Right renal cortex interstitium (tissue), 3 donors: ENCODE data around the gene DLGAP4. TPM values are rescaled to one million over a fixed set of nuclear protein-coding genes. Genes with fewer than 3 reads are reported as not detected.

Source experiments
- DNase-seq, 3 donors: peaks; one replicate each; pipeline ENCODE4 v3.0.0-alpha.2; 2013; ENCODE audit warnings: low read depth in 3 of 3, low spot score in 2 of 3
- polyA plus RNA-seq, 3 donors: library from polyadenylated mRNA; unstranded; fragments of 120-200 nt; gene quantifications; one replicate each; pipeline ENCODE4 v1.2.1, GENCODE V29; 2013; ENCODE audit not compliant: insufficient read length in 3 of 3

Gene DLGAP4
- polyA plus RNA-seq, 3 donors = 42.9 to 49.1 (median 48.1) TPM

DNA sequence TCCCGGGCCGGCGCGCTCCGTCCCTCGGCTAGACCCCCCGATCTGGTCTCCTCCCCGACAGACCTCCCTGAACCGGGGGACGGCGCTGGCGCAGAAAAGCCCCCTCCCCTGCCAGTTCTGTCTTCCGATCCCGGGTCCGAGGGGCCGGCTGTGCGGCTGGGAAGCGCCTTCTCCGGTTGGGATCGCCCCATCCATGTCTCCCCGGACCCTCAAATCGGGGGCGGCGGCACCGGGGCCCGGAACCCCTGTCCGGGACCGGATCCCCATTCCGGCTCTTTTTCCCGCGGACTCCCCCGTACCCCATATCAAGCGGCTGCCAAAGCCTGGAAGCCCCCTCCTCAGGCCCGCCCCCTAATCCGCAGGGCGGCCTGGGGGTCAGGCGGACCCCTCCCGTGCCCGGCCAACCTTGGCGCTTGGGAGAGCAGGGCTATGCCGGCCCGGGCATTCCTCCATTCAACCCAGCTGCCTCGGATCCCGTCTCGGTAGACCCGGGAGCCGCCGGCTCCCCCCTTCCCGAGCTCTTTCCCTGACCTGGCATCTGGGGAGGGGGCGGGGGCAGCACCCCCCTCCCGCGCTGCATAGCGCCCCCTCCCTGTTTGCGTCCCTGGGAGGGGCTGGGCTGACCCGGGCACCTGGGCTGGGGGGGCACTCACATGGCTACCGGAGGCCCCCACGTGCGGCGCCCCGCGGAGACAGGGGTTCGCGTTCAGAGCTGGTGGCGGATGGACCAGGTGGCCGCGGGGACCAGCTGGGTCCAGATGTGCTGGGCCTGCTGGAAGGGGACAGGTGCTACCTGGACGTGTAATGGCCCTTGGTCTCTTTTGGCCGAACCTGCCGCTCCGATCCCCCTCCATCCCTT is 643 bp downstream of the DLGAP4 start:
- no peak for DNase-seq

DNA sequence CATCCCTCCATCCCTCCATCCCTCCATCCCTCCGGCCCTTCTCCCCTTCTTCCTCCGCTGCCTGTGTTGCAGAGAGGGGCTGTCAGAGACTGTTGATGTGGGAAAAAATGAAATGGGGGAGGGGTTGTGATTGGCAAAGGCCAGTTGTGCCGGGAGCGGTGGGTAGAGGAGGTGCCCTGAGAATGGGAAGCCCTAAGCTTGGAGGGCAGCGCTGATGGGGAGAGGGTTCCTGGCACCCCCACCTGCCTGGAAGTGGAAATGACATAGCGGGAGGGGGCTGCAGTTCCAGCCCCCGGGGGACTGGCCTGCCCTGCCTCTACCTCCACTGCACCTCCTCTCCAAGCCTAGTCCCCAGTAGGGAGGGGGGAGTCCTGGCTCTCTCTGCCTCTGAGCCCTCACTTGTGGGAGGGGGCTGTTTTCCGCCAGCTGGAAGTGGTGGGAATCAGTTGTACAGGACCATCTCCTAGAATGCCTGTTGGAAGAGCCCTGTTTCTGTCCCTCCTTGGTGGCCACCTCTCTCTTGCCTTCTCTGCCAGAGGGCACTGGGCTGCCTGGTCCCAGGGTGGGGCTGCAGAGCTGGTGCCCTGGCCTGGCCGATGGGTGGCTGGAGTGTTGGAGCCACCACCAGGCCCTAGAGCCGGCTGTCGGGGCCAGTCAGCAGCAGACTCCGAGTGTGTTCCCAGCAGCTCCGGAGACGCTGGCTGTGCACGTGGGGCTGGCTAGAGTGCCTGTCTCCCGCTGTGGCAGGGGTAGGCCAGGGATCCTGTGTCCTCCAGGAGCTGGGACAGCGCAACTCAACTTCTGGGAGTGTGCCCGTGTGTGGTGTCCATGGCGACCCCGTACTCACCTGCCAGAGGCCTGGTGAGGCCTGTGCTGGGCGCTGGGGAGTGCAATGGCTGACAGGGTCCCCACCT is 1.5 kb downstream of the DLGAP4 start:
- no peak for DNase-seq

DNA sequence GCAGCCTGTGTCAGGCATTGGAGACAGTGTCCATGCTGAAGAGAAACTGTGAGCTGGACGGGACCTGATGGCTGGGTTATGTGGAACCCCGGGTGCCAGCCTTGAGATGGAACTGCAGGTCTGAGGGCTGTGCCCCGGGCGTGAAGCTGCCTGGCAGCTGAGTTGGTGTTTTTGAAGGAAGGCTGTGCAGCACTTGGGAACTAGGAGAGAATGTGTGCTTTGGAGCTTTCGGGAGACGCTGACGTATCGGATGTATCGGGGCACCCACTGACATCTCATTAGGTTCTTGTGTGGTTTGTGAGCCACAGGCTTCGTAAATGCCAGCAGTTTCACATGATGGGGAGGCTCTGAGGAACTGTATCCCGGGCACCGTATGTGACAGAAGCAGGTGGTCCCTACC is 2.2 kb downstream of the DLGAP4 start:
- DNase-seq = no peak

DNA sequence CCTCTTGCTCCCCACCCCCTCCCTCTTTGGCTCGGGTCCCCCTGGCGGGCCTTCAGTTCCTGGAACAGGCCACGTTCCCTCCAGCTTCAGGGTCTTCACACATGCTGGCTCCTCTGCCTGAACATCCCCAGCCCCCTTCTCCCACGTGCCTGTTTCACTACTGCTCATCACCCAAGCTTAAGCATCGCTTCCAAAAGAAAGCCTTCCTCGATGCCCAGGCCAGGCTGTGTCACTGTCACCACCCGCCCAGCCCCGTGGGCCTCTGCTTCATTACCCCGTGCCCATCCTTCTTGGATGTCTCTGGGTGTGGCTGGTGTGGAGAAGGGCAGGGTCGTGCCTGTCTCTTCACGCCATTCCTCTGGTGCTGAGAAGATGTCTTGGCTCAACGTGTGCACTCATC is 2.8 kb downstream of the DLGAP4 start:
- no peak for DNase-seq

DNA sequence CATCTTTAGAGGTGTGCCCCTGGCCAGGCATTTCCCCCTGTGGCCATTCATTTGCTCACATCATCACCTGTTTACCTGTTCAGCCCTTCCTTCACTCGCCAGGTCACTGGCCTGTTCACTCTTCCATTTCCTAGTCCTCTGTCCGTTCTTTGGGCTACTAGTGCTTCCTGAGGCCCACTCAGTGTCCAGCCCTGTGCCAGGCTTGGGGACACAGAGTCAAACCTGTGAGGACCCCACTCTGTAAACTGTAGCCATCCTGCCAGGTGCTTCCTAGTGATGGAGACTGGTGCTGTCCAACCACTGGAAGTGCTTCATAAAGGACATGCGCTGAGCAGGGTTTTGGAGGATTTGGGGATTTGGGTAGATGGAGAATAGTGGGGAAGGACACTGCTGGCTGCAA is 3.5 kb downstream of the DLGAP4 start:
- no peak for DNase-seq

DNA sequence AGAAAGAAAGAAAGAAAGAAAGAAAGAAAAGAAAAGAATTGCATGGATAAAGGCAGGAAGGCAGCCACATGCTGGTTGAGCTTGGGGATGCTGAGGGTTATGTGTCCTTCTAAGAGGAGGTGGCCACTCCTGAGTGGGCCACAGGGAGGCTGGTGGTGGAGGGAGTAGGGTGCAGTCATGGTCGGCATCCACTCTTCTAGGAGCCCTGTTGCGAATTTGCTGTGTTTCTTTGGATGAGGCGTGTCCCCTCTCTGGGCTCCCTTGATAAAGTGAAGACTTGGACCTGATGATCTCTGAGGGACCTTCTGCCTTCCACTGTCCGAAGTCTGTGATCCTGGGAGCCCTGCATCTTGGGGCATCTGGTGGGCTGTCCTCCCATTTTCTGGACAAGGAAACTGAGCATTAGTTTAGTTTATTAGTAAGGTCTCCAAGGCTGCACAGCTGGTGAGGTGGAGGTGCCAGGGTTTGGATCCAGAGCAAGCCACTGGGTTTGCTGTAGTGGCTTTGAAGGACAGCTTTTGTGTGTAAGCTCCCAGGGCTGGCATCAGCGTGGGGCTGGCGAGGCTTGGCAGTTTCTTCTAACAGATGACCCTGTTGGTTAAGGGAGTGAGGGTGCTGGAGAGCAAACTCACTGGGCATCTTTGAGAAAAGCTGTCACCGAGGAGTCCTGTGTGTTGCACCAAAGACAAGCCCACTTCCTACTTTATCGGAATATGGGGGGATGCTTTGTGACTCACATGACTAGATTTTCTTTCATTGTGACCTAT is 4.3 kb downstream of the DLGAP4 start:
- DNase-seq = no peak

DNA sequence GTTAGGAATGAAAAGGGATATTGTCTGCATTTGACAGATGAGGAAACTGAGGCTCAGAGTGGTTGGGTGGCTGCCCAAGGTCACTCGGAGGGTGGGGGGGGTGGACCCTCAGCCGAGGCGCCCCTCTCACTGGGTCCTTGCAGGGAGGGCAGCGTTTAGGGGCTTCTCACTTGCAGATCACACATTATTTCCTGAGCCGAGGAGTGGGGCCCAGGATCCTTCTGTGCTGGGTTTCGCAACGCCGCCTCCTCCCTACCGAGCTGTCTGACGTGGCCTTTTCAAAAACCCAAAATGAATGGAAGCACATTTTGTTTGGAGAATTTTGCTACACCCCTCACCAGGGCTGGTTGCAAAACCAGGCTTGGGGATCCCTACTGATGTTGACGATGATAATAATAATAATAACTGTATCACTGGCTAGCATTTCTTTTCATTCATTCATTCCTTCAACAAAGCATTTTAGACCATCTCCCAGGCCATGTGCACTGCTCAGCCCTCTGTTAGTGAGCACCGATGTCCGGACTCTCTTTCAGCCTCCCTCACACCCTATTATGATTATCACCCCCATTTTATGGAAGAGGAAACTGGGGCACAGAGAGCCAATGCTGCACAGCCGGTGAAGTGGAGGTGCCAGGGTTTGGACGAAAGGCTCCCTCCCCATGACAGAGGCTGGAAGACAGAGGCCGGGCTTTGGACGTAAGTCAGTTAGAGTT is 5.2 kb downstream of the DLGAP4 start:
- DNase-seq = no peak

DNA sequence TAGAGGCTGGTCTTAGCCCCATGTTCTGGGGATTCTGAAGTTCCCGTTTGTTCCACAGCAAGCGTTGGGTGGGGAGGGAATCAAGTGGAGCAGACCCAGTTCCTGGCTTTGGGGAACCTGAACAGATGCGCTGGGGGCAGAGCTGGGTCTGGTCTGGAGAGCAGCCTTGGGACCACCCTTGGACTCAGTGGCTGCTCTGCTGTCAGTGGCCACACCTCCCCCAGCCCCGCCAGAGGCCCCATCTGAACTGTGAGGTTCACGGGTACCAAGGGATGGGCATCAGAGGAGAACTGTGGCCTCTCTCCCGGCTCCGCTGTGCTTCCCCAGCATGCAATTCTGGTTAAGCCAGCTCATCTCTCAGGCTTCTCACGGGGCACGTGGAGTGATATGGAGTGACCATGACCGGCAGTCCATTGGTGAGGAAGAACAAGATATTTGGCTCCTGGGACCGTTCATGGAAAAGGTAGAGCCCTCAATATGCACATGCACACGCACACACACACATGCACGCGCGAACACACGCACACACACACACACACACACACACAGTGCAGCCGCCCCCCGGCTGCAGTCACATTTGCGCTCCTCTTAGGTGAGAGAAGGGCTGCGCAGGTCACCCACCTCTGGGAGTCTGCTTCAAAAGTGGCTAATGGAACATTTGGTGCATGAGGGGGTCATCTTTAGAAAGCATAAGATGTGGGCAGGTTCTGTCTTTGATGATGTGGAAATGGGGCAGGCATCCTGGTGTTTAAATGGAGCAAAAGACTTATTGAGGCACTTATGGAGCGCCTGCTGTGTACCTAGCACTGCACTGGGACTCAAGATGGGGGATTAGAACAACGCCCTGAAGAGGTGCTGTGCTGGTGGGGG is 6.0 kb downstream of the DLGAP4 start:
- no peak for DNase-seq

DNA sequence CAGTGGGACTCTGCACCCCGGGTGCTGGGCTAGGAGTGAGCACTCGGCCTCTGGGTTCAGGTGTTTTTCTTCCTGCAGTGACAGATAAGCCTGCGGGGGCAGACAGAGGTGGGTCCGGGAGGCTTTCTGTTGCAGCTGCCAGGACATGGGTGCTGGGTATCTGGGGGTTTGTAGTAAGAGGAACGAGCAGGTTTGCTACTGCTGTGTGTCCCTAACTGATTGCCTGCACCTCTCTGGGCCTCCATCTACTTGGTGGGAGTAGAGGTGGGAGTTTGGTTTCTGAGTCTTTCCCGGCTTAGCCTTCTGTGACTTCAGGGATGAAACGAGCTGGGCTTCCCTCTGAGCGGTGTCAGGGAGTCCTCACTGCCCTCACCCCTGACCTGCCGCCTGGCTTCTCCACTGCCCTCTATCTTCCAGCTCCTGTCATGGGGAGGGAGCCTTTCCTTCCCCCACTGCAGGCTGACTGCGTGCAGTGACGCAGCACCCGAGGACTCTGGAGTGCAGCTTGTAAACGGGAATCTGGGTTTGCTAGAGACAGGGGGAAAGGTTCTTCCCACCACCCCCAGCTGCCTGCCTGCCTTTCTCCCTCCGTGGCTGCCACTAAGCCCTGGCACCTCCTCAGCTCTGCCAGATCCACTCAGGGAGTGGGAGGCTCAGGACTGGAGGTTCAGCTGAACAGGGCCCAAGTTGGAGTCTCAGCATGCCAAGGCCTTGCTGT is 6.7 kb downstream of the DLGAP4 start:
- no peak for DNase-seq

DNA sequence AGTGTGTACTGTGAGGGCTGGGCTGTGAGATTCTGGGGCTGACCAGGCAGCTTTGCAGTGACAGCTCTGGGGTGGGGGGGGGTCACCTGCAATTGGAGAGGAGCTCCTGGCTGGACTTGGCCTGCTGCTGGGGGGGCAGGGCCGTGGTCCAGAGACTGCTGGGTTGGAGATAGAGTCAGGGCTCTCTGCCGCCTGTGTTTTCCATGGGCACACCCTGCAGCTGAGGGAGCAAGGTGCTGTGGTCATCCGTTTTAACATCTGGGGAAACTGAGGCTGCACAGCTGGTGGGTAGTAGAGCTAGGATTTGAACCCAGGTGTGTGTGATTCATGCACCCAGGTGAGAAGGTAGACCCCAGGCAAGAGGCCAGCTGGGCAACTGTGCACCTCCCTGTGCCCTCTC is 7.3 kb downstream of the DLGAP4 start:
- no peak for DNase-seq

DNA sequence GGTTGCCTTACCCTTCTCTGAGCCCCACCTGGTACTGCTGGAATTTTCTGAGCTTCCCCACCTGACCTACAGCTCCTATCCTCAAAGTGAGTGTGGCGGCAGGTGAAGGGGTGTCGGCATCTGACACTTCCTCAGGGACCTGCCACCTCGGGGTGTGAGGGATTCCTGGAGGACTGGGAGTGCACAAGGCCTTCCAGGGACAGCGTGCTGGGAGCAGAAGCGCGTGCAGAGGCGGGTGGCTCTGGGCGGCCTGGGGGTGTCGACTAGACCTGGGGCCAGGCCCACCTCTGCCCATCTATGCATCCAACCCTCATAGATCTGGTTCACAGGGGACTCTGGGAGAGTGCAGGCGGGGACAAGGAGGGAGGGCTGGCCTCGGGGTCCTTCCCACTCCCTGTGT is 7.8 kb downstream of the DLGAP4 start:
- DNase-seq = no peak

DNA sequence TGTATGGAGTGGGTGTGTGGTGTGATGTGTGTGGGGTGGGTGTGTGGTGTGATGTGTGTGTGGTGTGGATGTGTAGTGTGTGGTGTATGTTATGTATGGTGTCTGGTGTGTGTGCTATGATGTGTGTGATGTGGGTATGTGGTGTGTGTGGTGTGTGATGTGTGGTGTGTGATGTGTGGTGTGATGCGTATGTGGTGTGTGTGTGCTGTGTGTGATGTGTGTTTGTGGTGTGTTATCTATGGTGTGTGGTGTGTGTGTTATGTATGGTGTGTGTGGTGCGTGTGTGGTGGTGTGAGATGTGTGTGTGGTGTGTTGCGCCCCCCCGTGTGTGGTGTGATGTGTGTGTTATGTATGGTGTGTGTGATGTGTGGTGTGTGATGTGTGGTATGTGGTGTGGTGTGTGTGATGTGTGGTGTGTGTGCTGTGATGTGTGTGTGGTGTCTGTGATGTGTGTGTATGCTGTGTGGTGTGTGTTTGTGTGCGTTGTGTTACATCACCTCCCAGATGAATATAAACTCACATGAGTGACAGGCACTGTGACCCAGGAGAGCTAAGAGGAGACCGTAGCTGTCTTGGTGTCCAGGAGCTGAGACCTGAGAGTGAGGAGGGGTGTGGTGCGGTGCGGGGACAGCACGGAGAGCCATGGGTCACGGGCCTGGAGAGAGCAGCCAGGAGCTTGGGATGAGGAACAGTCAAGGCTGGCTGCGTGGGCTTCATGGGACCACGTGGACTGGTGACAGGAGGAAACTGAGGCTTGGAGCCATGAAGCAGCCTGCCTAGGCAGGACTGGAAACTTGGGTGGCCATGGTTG is 8.8 kb downstream of the DLGAP4 start:
- DNase-seq = no peak

DNA sequence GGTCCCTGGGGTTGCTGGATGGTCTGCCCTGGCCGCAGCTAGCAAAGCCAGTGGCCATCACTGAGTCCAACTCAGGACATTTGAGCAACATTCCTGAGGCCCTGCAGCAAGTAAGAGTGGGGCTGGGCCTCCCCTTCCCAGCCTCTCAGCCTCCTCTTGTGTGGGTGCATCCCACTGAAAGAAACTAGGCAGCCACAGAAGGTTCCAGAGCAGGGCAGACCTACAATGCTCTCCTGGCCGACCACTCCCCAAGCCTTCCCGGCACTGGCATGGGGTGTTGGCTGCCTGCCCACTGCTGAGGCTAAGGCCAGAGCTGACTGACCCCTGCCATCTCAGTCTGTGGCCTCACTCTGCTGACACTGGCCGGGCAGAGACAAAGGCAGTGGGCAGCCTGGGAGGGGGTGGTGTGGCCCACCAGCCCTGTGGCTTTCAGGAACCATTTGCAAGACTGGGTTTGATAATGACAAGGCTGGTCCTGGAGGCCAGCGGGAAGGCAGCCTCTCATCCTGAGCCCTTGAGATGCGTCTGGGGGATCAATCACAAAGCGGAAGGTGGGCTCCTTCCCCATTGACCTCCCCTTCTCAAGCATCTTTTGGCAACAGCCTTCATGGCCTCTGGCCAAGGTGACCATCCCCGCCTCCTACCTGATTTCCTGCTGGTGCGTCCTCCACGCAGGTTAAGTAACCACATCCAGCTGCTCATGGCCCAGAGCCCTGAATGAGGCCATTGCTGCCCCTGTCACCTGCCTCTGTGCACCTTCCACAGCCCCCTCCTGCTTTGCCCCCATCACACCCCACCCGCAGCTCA is 9.6 kb downstream of the DLGAP4 start:
- no peak for DNase-seq

DNA sequence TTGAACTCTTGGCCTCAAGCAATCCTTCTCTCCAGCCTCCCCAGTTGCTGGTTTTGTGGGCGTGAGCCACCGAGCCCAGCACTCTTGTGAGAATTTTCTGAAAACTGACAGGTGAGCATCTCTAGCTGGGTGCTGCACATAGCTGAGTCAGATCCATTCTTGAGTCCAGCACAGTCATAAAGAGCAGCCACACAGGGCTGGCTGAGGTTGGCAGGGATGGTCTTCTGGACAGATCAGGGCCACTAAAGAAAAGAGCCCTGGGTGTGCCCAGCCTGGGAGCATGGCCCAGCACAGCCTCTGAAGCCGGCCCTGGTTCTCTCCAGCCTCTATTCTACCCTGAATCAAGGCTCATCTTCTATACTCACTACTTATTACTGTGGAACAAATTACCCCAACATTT is 11.5 kb downstream of the DLGAP4 start:
- no peak for DNase-seq

DNA sequence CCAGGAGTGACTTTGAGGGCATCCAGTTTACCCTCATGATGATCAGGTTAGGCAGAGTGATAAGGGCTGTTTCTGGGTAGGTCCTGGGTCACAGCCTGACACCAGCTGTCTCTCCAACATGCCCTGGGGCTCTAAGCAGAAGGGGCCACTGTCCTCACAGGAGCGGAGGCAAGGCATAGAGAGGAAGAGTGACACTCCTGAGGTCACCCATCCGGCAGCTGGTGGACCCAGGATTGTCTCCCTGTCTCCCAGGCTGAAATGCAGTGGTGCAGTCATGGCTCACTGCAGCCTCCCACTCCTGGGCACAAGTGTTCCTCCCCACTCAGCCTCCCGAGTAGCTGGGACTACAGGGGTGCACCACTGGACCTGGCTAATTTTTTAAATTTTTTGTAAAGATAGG is 12.0 kb downstream of the DLGAP4 start:
- DNase-seq = no peak

DNA sequence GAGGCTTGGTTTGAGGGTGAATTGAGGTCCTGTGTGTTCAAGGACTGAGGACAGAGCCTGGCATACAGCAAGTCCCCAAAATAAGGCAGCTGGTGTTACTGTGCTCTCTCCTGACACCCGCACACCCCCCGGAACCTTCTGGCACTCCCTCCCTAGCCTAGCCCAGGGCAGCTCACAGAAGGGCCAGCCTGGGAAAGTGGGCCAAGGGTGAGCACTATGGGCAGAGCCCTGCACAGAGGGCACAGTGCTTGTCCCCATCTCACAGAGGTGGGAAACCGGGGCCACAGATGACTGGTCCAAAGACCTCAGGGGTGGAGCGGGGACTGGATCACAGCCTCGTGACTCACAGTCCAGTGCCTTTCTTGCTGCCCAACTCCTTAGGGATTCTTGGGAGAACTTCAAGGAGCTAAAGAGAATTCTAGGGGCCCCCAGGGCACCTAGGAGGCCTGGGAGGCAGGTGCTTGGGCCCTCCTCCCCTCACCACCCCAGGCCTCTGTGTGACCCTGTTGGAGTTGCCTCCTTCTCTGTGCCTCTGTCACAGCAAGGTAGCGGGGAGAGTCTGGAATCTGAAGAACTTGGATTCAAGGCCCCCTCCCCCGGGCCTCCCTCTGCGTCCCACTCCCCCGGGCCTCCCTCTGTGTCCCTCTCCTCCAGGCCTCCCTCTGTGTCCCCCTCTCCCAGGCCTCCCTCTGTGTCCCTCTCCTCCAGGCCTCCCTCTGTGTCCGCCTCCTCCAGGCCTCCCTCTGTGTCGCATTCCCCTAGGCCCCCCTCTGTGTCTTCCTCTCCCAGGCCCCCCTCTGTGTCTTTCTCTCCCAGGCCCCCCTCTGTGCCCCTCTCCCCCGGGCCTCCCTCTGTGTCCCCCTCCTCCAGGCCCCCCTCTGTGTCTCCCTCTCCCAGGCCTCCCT is 13.5 kb downstream of the DLGAP4 start:
- DNase-seq = no peak
